ENCODE data around the gene CTBP1.

The CTBP1 gene

GRCh38 chr4:1249731-1250526, 999 bp upstream of the CTBP1 start:
- H3K18ac ChIP-seq (ENCODE audit: low read depth in 1 of 2, low read length in 2 of 2) = peak overlapping the region; percentile 90 to 97
- H2BK5ac ChIP-seq (ENCODE audit: low read depth, low read length, poor library complexity, severe bottlenecking) = peak overlapping the region; percentile 88
- H4K8ac ChIP-seq (ENCODE audit: low read length) = peak overlapping the region; percentile 96
- peak; percentile 62 for DNase-seq
- H3K4me1 ChIP-seq (ENCODE audit: control insufficient read depth, insufficient read depth, low read depth, low read length) = peaks cover 33% of the 10 kb centered on the region
- peak overlapping the region; percentile 72 for H3K4me2 ChIP-seq (ENCODE audit: low read length, poor library complexity, severe bottlenecking)
- H2BK12ac ChIP-seq (ENCODE audit: low read length in 2 of 2) = peak overlapping the region in 1 of 2 experiments; percentile 60
- H2AFZ ChIP-seq (ENCODE audit: low read depth, low read length) = peak overlapping the region; percentile 79
- H3K9ac ChIP-seq (ENCODE audit: low read length) = peak overlapping the region; percentile 90
- H3K14ac ChIP-seq (ENCODE audit: low read length in 2 of 2) = peak overlapping the region in 1 of 2 experiments; percentile 53
- WGBS = 58% methylated on average over 39 of the region's 39 CpGs
- peak overlapping the region; percentile 95 for H2BK15ac ChIP-seq (ENCODE audit: low read depth, poor library complexity, severe bottlenecking)
- H3K27ac ChIP-seq (ENCODE audit: low read length, poor library complexity, severe bottlenecking) = peak overlapping the region; percentile 65
- H3K4me3 ChIP-seq (ENCODE audit: insufficient read depth in 1 of 2, low read depth in 1 of 2, low read length in 2 of 2) = peak overlapping the region; percentile 75 to 82
- H3K27me3 ChIP-seq (ENCODE audit: control insufficient read depth in 1 of 2, insufficient read depth in 1 of 2, low read length in 2 of 2) = no peaks in the 10 kb centered on the region
- H3K23ac ChIP-seq (ENCODE audit: low read length in 2 of 2) = peak overlapping the region; percentile 27 to 84
- H3K4ac ChIP-seq (ENCODE audit: low read depth in 1 of 2, low read length in 2 of 2) = peak overlapping the region; percentile 90 to 98
- H3K9me3 ChIP-seq (ENCODE audit: control insufficient read depth, low read length) = peaks cover 3% of the 10 kb centered on the region
- H4K91ac ChIP-seq (ENCODE audit: low read length) = peak overlapping the region; percentile 96
- no peak overlapping the region for H2AK5ac ChIP-seq (ENCODE audit: low read length, severe bottlenecking)
- H3K79me1 ChIP-seq (replicated peaks; ENCODE audit: low read length, poor library complexity, severe bottlenecking) = peaks cover 18% of the 10 kb centered on the region
- H3K36me3 ChIP-seq (ENCODE audit: control insufficient read depth in 1 of 2, insufficient read depth in 2 of 2, low read depth in 1 of 2, low read length in 2 of 2) = peaks cover 27 to 31% of the 10 kb centered on the region in 2 experiments
- peak overlapping the region; percentile 97 for H2BK120ac ChIP-seq (ENCODE audit: low read depth, low read length)

- Histone ChIP-seq H2BK5ac (ENCODE audit: low read depth, low read length, poor library complexity, severe bottlenecking) (peak overlapping the region; percentile 88), H2BK120ac (ENCODE audit: low read depth, low read length) (peak overlapping the region; percentile 97), H3K27ac (ENCODE audit: low read length, poor library complexity, severe bottlenecking) (peak overlapping the region; percentile 65), H4K8ac (ENCODE audit: low read length) (peak overlapping the region; percentile 96), H2AK5ac (ENCODE audit: low read length, severe bottlenecking) (no peak overlapping the region), H3K9ac (ENCODE audit: low read length) (peak overlapping the region; percentile 90), H3K27me3 (ENCODE audit: control insufficient read depth in 1 of 2, insufficient read depth in 1 of 2, low read length in 2 of 2) (no peaks in the 10 kb centered on the region), H3K9me3 (ENCODE audit: control insufficient read depth, low read length) (no peaks in the 10 kb centered on the region), H3K4me1 (ENCODE audit: control insufficient read depth, insufficient read depth, low read depth, low read length) (peaks cover 39% of the 10 kb centered on the region), H3K36me3 (ENCODE audit: control insufficient read depth in 1 of 2, insufficient read depth in 2 of 2, low read depth in 1 of 2, low read length in 2 of 2) (peaks cover 27 to 38% of the 10 kb centered on the region in 2 experiments), H3K79me1 (replicated peaks; ENCODE audit: low read length, poor library complexity, severe bottlenecking) (peaks cover 18% of the 10 kb centered on the region), H2AFZ (ENCODE audit: low read depth, low read length) (peak overlapping the region; percentile 79), H3K23ac (ENCODE audit: low read length in 2 of 2) (peak overlapping the region; percentile 27 to 84), H2BK12ac (ENCODE audit: low read length in 2 of 2) (peak overlapping the region in 1 of 2 experiments; percentile 60), H3K18ac (ENCODE audit: low read depth in 1 of 2, low read length in 2 of 2) (peak overlapping the region; percentile 90 to 97), H2BK15ac (ENCODE audit: low read depth, poor library complexity, severe bottlenecking) (peak overlapping the region; percentile 95), H3K4ac (ENCODE audit: low read depth in 1 of 2, low read length in 2 of 2) (peak overlapping the region; percentile 90 to 98), H3K14ac (ENCODE audit: low read length in 2 of 2) (peak overlapping the region in 1 of 2 experiments; percentile 53), H4K91ac (ENCODE audit: low read length) (peak overlapping the region; percentile 96), H3K4me3 (ENCODE audit: insufficient read depth in 1 of 2, low read depth in 1 of 2, low read length in 2 of 2) (peak overlapping the region; percentile 75 to 82), H3K4me2 (ENCODE audit: low read length, poor library complexity, severe bottlenecking) (peak overlapping the region; percentile 72)
- DNase-seq = peak; percentile 86
- under 1% methylated on average over 43 of the region's 86 CpGs for WGBS
Observed at GRCh38 chr4:1249148-1249730, 309 bp upstream of the CTBP1 start.

GRCh38 chr4:1247864-1248244, 1.1 kb downstream of the CTBP1 start:
- H3K27me3 ChIP-seq (ENCODE audit: control insufficient read depth in 1 of 2, insufficient read depth in 1 of 2, low read length in 2 of 2) = no peaks in the 10 kb centered on the region
- H3K36me3 ChIP-seq (ENCODE audit: control insufficient read depth in 1 of 2, insufficient read depth in 2 of 2, low read depth in 1 of 2, low read length in 2 of 2) = peaks cover 18 to 47% of the 10 kb centered on the region in 2 experiments
- under 1% methylated on average over 20 of the region's 40 CpGs for WGBS
- peak overlapping the region; percentile 96 for H4K91ac ChIP-seq (ENCODE audit: low read length)
- peak overlapping the region; percentile 77 to 83 for H3K4me3 ChIP-seq (ENCODE audit: insufficient read depth in 1 of 2, low read depth in 1 of 2, low read length in 2 of 2)
- peak overlapping the region; percentile 76 to 97 for H3K14ac ChIP-seq (ENCODE audit: low read length in 2 of 2)
- peak overlapping the region; percentile 89 for H2BK15ac ChIP-seq (ENCODE audit: low read depth, poor library complexity, severe bottlenecking)
- H2AK5ac ChIP-seq (ENCODE audit: low read length, severe bottlenecking) = peak overlapping the region; percentile 79
- H2AFZ ChIP-seq (ENCODE audit: low read depth, low read length) = no peak overlapping the region
- peak; percentile 42 for DNase-seq
- H3K9me3 ChIP-seq (ENCODE audit: control insufficient read depth, low read length) = no peaks in the 10 kb centered on the region
- H3K9ac ChIP-seq (ENCODE audit: low read length) = peak overlapping the region; percentile 91
- peak overlapping the region; percentile 99 for H2BK120ac ChIP-seq (ENCODE audit: low read depth, low read length)
- H3K4ac ChIP-seq (ENCODE audit: low read depth in 1 of 2, low read length in 2 of 2) = peak overlapping the region; percentile 94 to 96
- H2BK5ac ChIP-seq (ENCODE audit: low read depth, low read length, poor library complexity, severe bottlenecking) = peak overlapping the region; percentile 84
- peak overlapping the region; percentile 89 for H3K27ac ChIP-seq (ENCODE audit: low read length, poor library complexity, severe bottlenecking)
- H3K23ac ChIP-seq (ENCODE audit: low read length in 2 of 2) = peak overlapping the region; percentile 85 to 93
- H3K79me1 ChIP-seq (replicated peaks; ENCODE audit: low read length, poor library complexity, severe bottlenecking) = peaks cover 18% of the 10 kb centered on the region
- H3K4me1 ChIP-seq (ENCODE audit: control insufficient read depth, insufficient read depth, low read depth, low read length) = peaks cover 50% of the 10 kb centered on the region
- H4K8ac ChIP-seq (ENCODE audit: low read length) = peak overlapping the region; percentile 94
- H2BK12ac ChIP-seq (ENCODE audit: low read length in 2 of 2) = peak overlapping the region in 1 of 2 experiments; percentile 42
- H3K18ac ChIP-seq (ENCODE audit: low read depth in 1 of 2, low read length in 2 of 2) = peak overlapping the region; percentile 94
- peak overlapping the region; percentile 85 for H3K4me2 ChIP-seq (ENCODE audit: low read length, poor library complexity, severe bottlenecking)

All from mesenchymal stem cell (in vitro differentiated cells and primary cell).